Measurements from ENCODE around the gene COL6A2. TPM values are rescaled to one million over a fixed set of nuclear protein-coding genes. Genes with fewer than 3 reads are reported as not detected.

COL6A2 gene
- total RNA-seq, 1 experiment from 2014 or later: 111 TPM

GRCh38 chr21:46054451-46054881, 43.4 kb upstream of the COL6A2 start:
- TF ChIP-seq, protein P1, sequence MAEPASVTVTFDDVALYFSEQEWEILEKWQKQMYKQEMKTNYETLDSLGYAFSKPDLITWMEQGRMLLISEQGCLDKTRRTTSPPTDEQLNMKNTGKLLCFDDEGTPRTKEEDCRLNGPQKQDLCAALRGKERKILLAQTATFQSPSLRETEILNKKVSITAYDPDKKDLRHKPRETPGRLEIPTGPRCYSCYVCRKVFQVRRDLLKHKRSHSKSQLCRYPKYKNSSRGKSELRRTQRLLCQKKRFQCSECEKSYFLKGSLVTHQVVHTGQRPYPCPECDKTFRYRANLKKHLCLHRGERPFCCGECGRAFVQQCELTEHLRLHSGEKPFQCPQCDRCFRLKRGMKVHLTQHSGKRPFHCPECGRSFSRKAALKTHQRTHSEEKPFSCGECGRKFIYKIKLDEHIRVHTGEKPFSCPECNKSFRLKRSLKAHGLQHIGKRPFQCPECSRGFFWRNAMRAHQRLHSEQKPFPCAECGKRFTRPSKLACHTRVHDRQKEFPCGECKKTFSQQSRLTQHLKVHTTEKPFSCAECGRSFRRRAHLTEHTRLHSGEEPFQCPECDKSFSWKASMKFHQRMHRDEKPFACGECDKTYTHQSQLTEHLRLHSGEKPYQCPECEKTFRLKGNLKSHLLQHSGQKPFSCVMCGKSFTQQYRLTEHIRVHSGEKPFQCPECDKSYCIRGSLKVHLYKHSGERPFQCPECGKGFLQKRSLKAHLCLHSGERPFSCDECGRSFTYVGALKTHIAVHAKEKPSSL (CRISPR knock-in tag; conservative IDR thresholded peaks at IDR 0.05): no peak
- TF ChIP-seq ZNF317 (CRISPR knock-in tag; IDR thresholded peaks at IDR 0.05; ENCODE audit: borderline replicate concordance, low read depth) (no peak), SMAD4 (CRISPR knock-in tag; IDR thresholded peaks at IDR 0.05) (no peak), ZNF671 (CRISPR knock-in tag; IDR thresholded peaks at IDR 0.05) (no peak), CBFB (CRISPR knock-in tag; IDR thresholded peaks at IDR 0.05; ENCODE audit: low read depth) (no peak), NR2C2 (CRISPR knock-in tag; IDR thresholded peaks at IDR 0.05) (no peak), TEAD1 (CRISPR knock-in tag; IDR thresholded peaks at IDR 0.05) (no peak), SMAD3 (CRISPR knock-in tag; IDR thresholded peaks at IDR 0.05; ENCODE audit: borderline replicate concordance) (no peak), FOXK1 (CRISPR knock-in tag; IDR thresholded peaks at IDR 0.05) (no peak), MLX (CRISPR knock-in tag; IDR thresholded peaks at IDR 0.05) (no peak), GRHL2 (CRISPR knock-in tag; IDR thresholded peaks at IDR 0.05; ENCODE audit: insufficient replicate concordance, severe bottlenecking) (no peak), ZNF263 (CRISPR knock-in tag; IDR thresholded peaks at IDR 0.05; ENCODE audit: low read depth) (no peak), GTF2I (CRISPR knock-in tag; conservative IDR thresholded peaks at IDR 0.05) (no peak), RELA (CRISPR knock-in tag; IDR thresholded peaks at IDR 0.05; ENCODE audit: borderline replicate concordance) (no peak), NR3C1 (CRISPR knock-in tag; conservative IDR thresholded peaks at IDR 0.05; ENCODE audit: low read depth) (no peak)
- TF ChIP-seq, protein P2, sequence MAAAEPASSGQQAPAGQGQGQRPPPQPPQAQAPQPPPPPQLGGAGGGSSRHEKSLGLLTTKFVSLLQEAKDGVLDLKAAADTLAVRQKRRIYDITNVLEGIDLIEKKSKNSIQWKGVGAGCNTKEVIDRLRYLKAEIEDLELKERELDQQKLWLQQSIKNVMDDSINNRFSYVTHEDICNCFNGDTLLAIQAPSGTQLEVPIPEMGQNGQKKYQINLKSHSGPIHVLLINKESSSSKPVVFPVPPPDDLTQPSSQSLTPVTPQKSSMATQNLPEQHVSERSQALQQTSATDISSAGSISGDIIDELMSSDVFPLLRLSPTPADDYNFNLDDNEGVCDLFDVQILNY (CRISPR knock-in tag; IDR thresholded peaks at IDR 0.05): no peak
- TF ChIP-seq, protein P3, sequence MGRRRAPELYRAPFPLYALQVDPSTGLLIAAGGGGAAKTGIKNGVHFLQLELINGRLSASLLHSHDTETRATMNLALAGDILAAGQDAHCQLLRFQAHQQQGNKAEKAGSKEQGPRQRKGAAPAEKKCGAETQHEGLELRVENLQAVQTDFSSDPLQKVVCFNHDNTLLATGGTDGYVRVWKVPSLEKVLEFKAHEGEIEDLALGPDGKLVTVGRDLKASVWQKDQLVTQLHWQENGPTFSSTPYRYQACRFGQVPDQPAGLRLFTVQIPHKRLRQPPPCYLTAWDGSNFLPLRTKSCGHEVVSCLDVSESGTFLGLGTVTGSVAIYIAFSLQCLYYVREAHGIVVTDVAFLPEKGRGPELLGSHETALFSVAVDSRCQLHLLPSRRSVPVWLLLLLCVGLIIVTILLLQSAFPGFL (CRISPR knock-in tag; IDR thresholded peaks at IDR 0.05; ENCODE audit: borderline replicate concordance): no peak
- TF ChIP-seq, protein P4, sequence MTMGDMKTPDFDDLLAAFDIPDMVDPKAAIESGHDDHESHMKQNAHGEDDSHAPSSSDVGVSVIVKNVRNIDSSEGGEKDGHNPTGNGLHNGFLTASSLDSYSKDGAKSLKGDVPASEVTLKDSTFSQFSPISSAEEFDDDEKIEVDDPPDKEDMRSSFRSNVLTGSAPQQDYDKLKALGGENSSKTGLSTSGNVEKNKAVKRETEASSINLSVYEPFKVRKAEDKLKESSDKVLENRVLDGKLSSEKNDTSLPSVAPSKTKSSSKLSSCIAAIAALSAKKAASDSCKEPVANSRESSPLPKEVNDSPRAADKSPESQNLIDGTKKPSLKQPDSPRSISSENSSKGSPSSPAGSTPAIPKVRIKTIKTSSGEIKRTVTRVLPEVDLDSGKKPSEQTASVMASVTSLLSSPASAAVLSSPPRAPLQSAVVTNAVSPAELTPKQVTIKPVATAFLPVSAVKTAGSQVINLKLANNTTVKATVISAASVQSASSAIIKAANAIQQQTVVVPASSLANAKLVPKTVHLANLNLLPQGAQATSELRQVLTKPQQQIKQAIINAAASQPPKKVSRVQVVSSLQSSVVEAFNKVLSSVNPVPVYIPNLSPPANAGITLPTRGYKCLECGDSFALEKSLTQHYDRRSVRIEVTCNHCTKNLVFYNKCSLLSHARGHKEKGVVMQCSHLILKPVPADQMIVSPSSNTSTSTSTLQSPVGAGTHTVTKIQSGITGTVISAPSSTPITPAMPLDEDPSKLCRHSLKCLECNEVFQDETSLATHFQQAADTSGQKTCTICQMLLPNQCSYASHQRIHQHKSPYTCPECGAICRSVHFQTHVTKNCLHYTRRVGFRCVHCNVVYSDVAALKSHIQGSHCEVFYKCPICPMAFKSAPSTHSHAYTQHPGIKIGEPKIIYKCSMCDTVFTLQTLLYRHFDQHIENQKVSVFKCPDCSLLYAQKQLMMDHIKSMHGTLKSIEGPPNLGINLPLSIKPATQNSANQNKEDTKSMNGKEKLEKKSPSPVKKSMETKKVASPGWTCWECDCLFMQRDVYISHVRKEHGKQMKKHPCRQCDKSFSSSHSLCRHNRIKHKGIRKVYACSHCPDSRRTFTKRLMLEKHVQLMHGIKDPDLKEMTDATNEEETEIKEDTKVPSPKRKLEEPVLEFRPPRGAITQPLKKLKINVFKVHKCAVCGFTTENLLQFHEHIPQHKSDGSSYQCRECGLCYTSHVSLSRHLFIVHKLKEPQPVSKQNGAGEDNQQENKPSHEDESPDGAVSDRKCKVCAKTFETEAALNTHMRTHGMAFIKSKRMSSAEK (CRISPR knock-in tag; IDR thresholded peaks at IDR 0.05; ENCODE audit: borderline replicate concordance): no peak
- peaks cover 10% of the 10 kb centered on the region for H3K36me3 Mint-ChIP-seq
- H3K27me3 Mint-ChIP-seq (ENCODE audit: low read depth): peaks cover 4% of the 10 kb centered on the region; the same call in 1 of the 2 replicates
- H3K9me3 Mint-ChIP-seq: peaks cover 17% of the 10 kb centered on the region
- DNase-seq (ENCODE audit: low spot score): no peak
- no peak overlapping the region for H3K4me3 Mint-ChIP-seq
- CTCF ChIA-PET: no interaction called here
- H3K4me1 Mint-ChIP-seq: peaks cover 9% of the 10 kb centered on the region
- POLR2A ChIA-PET: interaction anchor here (1.0 kb wide), 1 partner anchor 12 kb away, joined by 3 read pairs; no protein-coding TSS in a partner anchor
- ATAC-seq: peak; percentile 50
- no peak overlapping the region for H3K27ac Mint-ChIP-seq
